Mammary epithelial cell (primary cell): ENCODE data around the gene AIP.

Experiments used
- CTCF ChIP-seq, 2 donors: IDR thresholded peaks in 1 of 2; conservative IDR thresholded peaks in 1 of 2; 2 replicates each; pipeline ENCODE4 v1.5.1; 2011 to 2012; ENCODE audit warnings: inconsistent platforms in 2 of 2, low read length in 2 of 2, mild to moderate bottlenecking in 2 of 2, control low read depth in 1 of 2, low read depth in 1 of 2; ENCODE audit not compliant: insufficient read depth in 1 of 2; ENCODE audit errors: extremely low read depth in 1 of 2
- EZH2 ChIP-seq: IDR thresholded peaks from 2 replicates; pipeline ENCODE4 v1.6.1; 2012; ENCODE audit warnings: low read length, inconsistent platforms, borderline replicate concordance

GRCh38 chr11:67439321-67440228 lies 43.3 kb upstream of the AIP start:
- peak; percentile 27 to 49 for TF ChIP-seq CTCF (conservative IDR thresholded peaks at IDR 0.05 in 1 of 2, IDR thresholded peaks at IDR 0.05 in 1 of 2; ENCODE audit: extremely low read depth in 1 of 2, insufficient read depth in 1 of 2, low read depth in 1 of 2, low read length in 2 of 2)
- TF ChIP-seq EZH2, result no peak
